DOHH2 (cell line): ENCODE data around the gene GALR3.
A peak's percentile ranks its signal among the peaks of the same experiment; 100 is the strongest.

Experiments used
- H3F3A ChIP-seq: fragments of 200-600 bp; sonication (generic), shearing (Covaris generic); 2 replicates; pipeline ENCODE4 v1.6.0; 2016; ENCODE audit warnings: antibody characterized with exemption, mild to moderate bottlenecking; ENCODE audit not compliant: control insufficient read depth, insufficient read depth
- H3K27ac ChIP-seq: fragments of 200-600 bp; sonication (generic); 2 replicates; pipeline ENCODE4 v1.5.1; 2014; ENCODE audit warnings: low read depth, mild to moderate bottlenecking, low read length, moderate library complexity
- H3K27me3 ChIP-seq: fragments of 200-600 bp; sonication (generic); 2 replicates; pipeline ENCODE4 v1.6.1; 2014; ENCODE audit warnings: mild to moderate bottlenecking, low read length, mixed read lengths; ENCODE audit not compliant: control insufficient read depth
- H3K36me3 ChIP-seq: fragments of 200-600 bp; sonication (generic); 2 replicates; pipeline ENCODE4 v1.6.1; 2014; ENCODE audit warnings: mild to moderate bottlenecking, low read length, moderate library complexity, mixed read lengths; ENCODE audit not compliant: control insufficient read depth
- H3K4me1 ChIP-seq: fragments of 200-600 bp; sonication (generic); 2 replicates; pipeline ENCODE4 v1.6.1; 2014; ENCODE audit warnings: mild to moderate bottlenecking, low read length, mixed read lengths; ENCODE audit not compliant: control insufficient read depth
- H3K4me2 ChIP-seq: fragments of 200-600 bp; sonication (generic); 2 replicates; pipeline ENCODE4 v1.6.0; 2014; ENCODE audit warnings: mild to moderate bottlenecking, low read length, moderate library complexity
- H3K4me3 ChIP-seq: fragments of 200-600 bp; sonication (generic); 2 replicates; pipeline ENCODE4 v1.5.1; 2014; ENCODE audit warnings: mild to moderate bottlenecking, low read length, mixed read lengths
- H3K79me2 ChIP-seq: fragments of 200-600 bp; sonication (generic); 2 replicates; pipeline ENCODE4 v1.6.1; 2014; ENCODE audit warnings: mild to moderate bottlenecking, low read length, mixed read lengths; ENCODE audit not compliant: control insufficient read depth
- H3K9me2 ChIP-seq: fragments of 200-600 bp; sonication (generic); replicated peaks from 2 replicates; pipeline ENCODE4 v1.6.1; 2014; ENCODE audit warnings: mild to moderate bottlenecking, low read length, mixed read lengths; ENCODE audit not compliant: control insufficient read depth
- H3K9me3 ChIP-seq: fragments of 200-600 bp; sonication (generic); 2 replicates; pipeline ENCODE4 v1.6.1; 2014; ENCODE audit warnings: antibody characterized with exemption, low read length, mixed read lengths; ENCODE audit not compliant: control insufficient read depth, insufficient read depth
- H4K20me1 ChIP-seq: fragments of 200-600 bp; sonication (generic); 2 replicates; pipeline ENCODE4 v1.6.0; 2014; ENCODE audit warnings: low read depth, mild to moderate bottlenecking, antibody characterized with exemption, low read length, moderate library complexity; ENCODE audit not compliant: control insufficient read depth, insufficient read depth
- EZH2phosphoT487 ChIP-seq: fragments of 200-600 bp; sonication (generic); IDR thresholded peaks from 2 replicates; pipeline ENCODE4 v1.6.1; 2017; ENCODE audit warnings: borderline replicate concordance, mild to moderate bottlenecking, antibody characterized with exemption, low read length, moderate library complexity, mixed read lengths
- TF ChIP-seq, protein P1 (sequence below): fragments of 200-600 bp; sonication (generic); IDR thresholded peaks from one replicate; pipeline ENCODE4 v1.5.1; 2014; ENCODE audit warnings: antibody characterized with exemption, mild to moderate bottlenecking, low read depth, low read length; ENCODE audit not compliant: poor library complexity, severe bottlenecking

Gene GALR3

DNA sequence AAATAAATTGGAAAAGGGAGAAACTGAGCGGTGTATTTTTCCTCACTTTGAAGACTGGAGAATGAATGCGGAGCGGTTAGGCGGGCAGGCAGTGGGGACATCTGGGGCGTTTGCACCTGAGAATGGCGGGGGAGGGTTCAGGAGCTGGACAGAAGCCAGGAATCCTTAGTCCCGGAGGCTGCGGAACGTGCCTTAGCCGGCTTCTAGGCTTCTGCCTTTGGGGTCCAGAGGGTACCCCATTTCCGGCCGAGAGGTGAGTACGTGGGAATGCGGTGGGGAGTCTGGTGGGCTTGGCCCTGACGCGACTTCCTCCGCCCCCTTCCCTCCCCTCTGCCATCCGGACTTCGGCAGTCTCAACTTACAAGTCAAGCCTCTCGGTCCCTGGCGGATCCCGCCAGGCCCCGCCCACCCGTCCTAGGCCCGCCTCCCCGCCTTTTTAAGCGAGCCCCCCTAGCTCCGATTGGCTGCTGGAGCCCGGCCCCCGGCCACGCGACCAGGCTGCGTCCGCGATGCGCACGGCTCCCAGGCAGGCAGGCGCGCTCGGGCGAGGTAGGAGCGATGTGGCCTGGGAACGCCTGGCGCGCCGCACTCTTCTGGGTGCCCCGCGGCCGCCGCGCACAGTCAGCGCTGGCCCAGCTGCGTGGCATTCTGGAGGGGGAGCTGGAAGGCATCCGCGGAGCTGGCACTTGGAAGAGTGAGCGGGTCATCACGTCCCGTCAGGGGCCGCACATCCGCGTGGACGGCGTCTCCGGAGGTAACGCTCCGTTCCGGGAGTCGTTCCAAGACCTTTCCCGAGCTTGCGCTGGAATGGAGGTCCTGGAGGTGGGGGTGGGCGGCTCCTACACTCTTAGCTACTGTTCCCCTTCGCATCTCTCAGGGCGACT lies 15.5 kb upstream of the GALR3 start, which contains the start of gene GCAT:
Gene GCAT, plus strand, starts transcription at position 525 of the 884 bp plus-strand sequence. Its CDS starts 34 bp downstream, at position 559.
- Histone ChIP-seq H3K36me3 (no peaks in the 10 kb centered on the region), H4K20me1 (no peaks in the 10 kb centered on the region), H3F3A (peaks cover 2% of the 10 kb centered on the region; the same call in 1 of the 2 replicates), H3K27ac (no peak within 1 kb of the TSS), H3K4me3 (peak within 1 kb of the TSS; percentile 84), H3K4me1 (peaks cover 25% of the 10 kb centered on the region), H3K9me2 (no peaks in the 10 kb centered on the region), H3K79me2 (no peaks in the 10 kb centered on the region), H3K27me3 (peaks cover 49% of the 10 kb centered on the region), H3K9me3 (no peaks in the 10 kb centered on the region), H3K4me2 (peak within 1 kb of the TSS; percentile 83)
- TF ChIP-seq, protein P1, sequence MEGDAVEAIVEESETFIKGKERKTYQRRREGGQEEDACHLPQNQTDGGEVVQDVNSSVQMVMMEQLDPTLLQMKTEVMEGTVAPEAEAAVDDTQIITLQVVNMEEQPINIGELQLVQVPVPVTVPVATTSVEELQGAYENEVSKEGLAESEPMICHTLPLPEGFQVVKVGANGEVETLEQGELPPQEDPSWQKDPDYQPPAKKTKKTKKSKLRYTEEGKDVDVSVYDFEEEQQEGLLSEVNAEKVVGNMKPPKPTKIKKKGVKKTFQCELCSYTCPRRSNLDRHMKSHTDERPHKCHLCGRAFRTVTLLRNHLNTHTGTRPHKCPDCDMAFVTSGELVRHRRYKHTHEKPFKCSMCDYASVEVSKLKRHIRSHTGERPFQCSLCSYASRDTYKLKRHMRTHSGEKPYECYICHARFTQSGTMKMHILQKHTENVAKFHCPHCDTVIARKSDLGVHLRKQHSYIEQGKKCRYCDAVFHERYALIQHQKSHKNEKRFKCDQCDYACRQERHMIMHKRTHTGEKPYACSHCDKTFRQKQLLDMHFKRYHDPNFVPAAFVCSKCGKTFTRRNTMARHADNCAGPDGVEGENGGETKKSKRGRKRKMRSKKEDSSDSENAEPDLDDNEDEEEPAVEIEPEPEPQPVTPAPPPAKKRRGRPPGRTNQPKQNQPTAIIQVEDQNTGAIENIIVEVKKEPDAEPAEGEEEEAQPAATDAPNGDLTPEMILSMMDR: no peak
- no peak for TF ChIP-seq EZH2phosphoT487

DNA sequence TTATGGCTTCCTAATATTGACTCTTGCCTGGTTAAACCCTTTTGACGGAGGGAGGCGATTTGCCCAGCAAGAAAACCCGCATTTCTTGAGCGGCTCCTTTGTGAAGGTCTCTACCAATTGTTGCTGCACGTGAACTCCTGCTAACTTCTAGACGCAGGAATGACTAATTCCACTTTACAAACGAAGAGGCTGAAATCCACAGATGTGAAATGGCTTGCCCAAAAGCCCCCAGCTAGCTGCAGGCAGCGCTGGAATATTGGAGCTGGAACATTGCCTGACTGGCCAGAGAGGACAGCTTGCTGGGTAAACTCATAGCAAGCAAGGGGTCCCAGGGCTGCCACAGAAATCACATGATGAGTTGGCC lies 14.9 kb upstream of the GALR3 start:
- no peak for TF ChIP-seq EZH2phosphoT487
- TF ChIP-seq, protein P1: no peak
- H3K27me3 ChIP-seq: peaks cover 42% of the 10 kb centered on the region
- no peak overlapping the region for H3K27ac ChIP-seq
- H3K9me3 ChIP-seq: no peaks in the 10 kb centered on the region
- H3K4me3 ChIP-seq: peak overlapping the region; percentile 84
- no peaks in the 10 kb centered on the region for H4K20me1 ChIP-seq
- H3K79me2 ChIP-seq: no peaks in the 10 kb centered on the region
- H3K4me1 ChIP-seq: peaks cover 25% of the 10 kb centered on the region
- peaks cover 2% of the 10 kb centered on the region; the same call in 1 of the 2 replicates for H3F3A ChIP-seq
- no peaks in the 10 kb centered on the region for H3K9me2 ChIP-seq
- peak overlapping the region; percentile 83 for H3K4me2 ChIP-seq
- H3K36me3 ChIP-seq: no peaks in the 10 kb centered on the region

DNA sequence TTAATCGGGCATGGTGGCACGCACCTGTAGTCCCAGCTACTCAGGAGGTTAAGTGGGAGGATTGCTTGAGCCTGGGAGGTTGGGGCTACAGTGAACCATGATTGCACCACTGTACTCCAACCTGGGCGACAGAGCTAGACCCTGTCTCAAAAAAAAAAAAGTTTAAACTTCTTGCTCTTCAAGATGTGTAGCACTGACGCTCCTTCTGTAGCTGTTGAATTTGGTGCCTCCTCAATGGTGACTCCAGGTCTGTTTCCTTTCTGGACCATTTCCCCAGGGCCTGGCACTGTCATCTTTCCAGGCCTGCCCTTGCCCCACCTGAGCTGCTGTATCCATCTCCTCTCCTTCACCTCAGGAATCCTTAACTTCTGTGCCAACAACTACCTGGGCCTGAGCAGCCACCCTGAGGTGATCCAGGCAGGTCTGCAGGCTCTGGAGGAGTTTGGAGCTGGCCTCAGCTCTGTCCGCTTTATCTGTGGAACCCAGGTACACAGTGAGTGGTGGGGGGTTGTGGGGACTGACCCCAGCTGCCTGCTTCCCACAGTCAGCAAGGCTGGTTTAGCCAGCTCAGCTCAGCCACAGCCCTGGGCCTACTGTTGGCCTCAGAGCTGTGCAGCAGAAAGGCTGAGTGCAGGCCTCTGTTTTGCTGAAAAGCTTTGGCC lies 13.4 kb upstream of the GALR3 start:
- no peaks in the 10 kb centered on the region for H3K9me2 ChIP-seq
- H4K20me1 ChIP-seq: no peaks in the 10 kb centered on the region
- H3K27ac ChIP-seq: no peak overlapping the region
- no peaks in the 10 kb centered on the region for H3K9me3 ChIP-seq
- no peaks in the 10 kb centered on the region for H3K36me3 ChIP-seq
- H3K4me1 ChIP-seq: peaks cover 25% of the 10 kb centered on the region
- no peak for TF ChIP-seq EZH2phosphoT487
- TF ChIP-seq, protein P1: no peak
- peaks cover 28% of the 10 kb centered on the region for H3K27me3 ChIP-seq
- H3K79me2 ChIP-seq: no peaks in the 10 kb centered on the region
- H3K4me2 ChIP-seq: no peak overlapping the region
- peaks cover 2% of the 10 kb centered on the region; the same call in 1 of the 2 replicates for H3F3A ChIP-seq
- no peak overlapping the region for H3K4me3 ChIP-seq
